Endometrial microvascular endothelial cells (primary cell): ENCODE measurements around the gene SBK1. TPM values are rescaled to one million over a fixed set of nuclear protein-coding genes. Genes with fewer than 3 reads are reported as not detected.

Experiments used
- in situ Hi-C: cut with HindIII; loops from 2 replicates; pipeline ENCODE4 v1.10.0; 2017; ENCODE audit warnings: low sequenced_read_pairs, low pct_unique_long_range_greater_than_20kb; ENCODE audit errors: inconsistent ontology term
- total RNA-seq: library from RNA; depleted of rRNA; stranded (reverse); fragments of >200 nt; gene quantifications from one replicate; pipeline ENCODE4 v1.2.3, GENCODE V29; 2015; ENCODE audit errors: inconsistent ontology term

Gene SBK1
- total RNA-seq, 1 donor from 2014 or later: not detected

DNA sequence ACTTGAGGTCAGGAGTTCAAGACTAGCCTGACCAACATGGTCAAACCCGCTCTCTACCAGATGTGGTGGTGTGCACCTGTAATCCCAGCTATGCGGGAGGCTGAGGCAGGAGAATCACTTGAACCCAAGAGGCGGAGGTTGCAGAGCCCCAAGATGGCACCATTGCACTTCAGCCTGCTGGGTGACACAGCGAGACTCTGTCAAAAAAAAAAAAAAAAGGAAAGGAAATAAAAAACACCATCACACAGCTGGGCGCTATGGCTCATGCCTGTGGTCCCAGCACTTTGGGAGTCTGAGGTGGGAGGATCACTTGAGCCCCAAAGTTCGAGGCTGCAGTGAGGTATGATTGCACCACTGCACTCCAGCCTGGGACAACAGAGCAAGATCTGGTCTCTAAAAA lies 13.3 kb upstream of the SBK1 start:
- in situ Hi-C loops: no loop called here

DNA sequence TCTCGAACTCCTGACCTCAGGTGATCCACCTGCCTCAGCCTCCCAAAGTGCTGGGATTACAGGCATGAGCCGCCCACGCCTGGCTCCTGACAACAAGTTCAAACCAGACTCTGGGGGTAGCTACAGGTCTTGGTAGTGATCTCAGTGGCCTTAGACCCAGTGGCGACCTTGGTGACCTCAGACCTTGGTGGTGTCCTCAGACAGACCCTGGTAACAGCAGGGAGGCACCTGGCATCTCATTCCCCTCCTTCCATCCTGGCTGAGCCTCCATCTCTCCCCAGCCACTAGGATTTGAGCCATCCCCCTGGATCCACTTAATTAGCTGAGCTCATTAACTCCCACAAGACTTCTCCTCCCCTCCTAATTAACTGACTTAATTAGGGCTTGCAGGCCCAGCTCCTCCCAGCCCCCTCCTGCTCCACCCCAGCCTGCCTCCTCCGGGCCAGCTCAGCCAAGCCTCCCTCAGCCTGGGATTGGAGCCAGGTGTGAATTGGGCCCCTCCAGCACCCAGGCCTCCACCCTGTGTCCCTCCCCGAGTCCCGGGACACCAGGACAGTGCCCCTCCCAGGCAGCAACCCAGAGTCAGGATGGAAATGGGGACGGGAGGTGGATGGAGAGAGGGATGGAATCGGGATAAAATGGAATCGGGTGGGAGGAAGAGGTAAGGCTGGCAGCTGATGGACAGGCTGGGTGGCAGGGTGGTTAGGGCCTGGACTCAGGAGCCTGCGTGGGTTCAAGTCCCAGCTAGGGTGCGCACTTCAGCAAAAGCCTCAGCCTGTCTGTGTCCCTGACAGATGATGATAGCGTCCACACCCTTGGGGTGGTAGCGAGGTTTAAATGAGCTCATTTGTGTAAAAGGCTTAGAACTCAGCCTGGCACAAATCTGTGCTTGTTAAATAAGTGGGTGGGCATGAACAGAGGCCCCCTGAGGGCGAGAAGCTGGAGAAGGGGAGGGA lies 11.2 kb upstream of the SBK1 start:
- in situ Hi-C loops: no loop called here

DNA sequence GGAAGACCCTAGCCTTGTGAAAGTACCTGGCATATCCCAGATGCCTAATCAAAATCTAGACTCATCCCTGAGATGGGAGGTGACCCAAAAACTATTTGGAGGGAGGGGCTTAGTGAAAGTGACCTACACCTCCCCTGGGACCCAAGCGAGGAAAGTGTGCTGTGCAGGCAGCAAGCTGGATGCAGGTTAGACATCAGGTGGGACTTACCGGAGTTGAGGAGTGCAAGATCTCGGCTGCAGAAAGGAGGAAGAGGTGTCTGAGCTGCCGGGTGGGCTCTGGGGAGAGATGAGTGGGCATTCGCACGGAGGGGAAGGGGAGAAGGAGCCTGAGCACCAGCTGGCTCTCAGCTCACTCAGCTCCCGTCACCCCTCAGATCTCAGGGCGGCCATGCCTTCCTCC lies 10.3 kb upstream of the SBK1 start:
- in situ Hi-C loops: no loop called here

DNA sequence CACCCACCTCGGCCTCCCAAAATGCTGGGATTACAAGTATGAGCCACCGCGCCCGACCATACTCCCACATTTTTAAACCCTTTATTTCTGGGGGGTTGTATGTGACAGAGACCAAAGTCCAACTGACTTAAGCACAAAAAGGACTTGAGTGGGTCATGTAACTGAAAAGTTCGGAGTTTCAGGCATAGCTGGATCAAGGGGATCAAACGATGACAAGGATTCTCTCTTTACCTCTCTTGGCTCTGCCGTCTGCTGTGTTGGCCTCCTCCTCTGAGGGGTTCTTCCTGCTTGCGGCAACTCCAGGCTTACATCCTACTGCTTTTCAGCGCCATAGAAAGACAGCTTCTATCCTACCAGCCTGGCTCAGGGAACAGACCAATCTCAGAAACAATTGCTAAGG lies 9.2 kb upstream of the SBK1 start:
- in situ Hi-C loops: no loop called here

DNA sequence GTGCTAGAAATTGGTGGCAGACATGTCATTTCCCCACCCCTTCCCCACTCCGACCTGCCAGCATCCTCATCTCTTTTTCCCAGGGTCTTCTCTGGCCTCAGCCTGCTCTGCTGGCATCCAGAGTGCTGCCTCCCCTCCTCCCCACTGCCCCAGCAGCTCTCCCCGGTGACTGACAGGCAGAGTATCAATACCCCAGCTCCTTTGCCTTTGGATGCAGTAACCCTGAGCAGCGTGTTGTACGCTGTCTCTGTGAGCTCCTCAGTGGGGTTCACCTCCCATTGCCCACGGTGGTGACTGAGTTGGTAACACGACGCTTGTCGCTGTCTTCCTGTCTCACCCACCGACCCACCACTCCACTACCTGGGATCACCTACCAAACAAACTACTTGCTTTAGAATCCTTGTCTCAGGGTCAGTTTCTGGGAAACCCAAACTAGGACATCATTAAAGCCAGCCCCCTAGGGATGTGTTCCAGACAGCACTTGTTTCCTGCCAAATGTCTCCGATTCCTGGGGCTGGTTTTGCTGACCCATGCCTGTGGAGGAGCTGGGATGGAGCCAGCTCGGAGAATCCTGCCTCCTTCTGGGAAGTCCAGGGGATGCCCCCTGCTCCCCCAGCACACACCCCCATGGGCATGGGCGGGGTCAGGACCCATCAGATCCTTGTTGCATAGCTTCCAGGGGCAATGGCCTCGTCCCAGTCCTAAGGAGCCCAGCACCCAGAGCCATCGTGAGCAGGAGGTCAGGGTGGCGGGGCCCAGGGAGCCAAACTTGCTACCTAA lies 8.3 kb upstream of the SBK1 start:
- in situ Hi-C loops: no loop called here

DNA sequence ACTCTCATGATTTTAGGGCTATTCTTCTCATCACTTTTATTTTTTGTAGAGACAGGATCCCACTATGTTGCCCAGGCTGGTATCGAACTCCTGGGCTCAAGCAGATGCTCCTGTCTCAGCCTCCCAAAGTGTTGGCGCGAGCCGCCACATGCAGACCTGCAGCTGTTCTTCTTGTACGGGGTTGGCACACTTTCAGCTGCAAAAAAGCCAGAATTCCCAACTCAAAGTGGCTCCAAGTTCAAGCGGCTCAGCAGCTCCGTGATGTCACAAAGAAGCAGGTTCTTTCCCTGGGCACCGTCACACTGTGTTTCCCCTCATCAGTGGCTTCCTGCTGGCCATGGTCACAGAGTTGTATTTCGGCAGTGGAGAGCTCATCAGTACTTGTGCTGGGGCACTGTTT lies 6.7 kb upstream of the SBK1 start:
- in situ Hi-C loops: no loop called here

DNA sequence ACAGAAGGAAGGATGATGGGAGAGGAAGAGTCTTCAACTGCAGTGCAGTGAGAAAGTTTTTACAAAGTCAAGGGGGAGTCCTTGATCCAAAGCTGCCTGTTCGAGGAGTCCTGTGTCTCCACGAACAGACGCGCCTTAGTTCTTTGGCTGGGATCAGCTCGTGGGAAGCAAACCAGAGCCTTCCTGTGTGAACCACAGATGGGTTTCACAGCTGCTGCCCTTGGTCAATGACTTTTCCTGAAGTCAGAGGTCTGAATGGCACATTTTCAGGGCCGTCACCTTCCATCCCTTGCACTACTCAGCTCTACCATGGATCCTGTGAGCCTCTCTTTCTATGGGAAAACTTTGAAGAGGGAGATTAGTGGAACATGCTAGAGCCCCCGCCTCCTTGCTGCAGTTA lies 4.2 kb upstream of the SBK1 start:
- in situ Hi-C loops: no loop called here

DNA sequence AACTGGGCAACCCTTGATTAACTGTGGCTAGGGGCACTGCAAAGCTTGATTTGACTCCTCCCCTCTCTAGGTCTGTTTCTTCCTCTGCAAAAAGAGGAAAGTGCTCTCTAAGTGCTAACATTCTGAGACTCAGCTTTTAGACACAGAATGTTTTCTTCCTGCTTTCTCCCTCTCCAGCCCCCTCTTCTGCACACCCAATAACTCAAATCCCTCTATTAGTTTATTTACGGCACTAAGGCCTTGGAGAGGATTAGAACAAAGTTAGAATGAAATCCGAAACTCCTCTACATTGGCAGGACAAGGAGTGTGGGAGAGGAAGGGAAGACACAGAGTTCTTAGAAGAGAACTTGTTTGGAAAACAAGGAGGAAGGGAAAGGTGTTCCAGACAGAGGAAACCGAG lies 3.3 kb upstream of the SBK1 start:
- in situ Hi-C loops: no loop called here

DNA sequence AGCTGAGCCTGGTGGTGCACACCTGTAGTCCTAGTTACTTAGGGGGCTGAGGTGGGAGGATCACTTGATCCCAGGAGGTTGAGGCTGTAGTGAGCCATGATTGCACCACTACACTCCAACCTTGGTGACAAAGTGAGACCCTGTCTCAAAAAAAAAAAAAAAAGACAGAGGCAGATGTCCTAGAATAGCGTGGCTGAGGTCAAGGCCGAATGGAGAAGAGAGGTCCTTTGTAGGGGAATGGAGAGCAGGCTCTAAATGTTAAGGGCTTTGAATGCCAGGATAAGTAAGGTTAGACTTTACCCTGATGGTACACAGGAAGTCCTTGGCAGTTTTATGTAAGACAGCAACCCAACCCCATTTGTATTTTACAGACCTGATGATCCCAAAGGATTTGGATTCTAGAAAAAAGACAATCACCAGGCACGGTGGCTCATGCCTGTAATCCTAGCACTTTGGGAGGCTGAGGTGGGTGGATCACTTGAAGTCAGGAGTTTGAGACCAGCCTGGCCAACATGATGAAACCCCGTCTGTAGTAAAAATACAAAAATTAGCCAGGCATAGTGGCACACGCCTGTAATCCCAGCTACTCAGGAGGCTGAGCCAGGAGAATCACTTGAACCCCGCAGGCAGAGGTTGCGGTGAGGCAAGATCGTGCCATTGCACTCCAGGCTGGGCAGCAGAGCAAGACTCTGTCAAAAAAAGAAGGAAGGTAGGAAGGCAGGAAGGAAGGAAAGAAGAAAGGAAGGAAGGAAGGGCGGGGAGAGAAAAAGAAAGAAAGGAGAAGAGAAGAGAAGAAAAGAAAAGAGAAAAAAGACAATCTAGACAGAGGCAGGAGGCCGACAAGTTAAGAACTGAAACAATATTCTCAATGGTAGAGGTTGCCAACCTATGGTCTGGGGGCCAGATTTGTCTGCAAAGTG lies 2.1 kb upstream of the SBK1 start:
- in situ Hi-C loops: no loop called here

DNA sequence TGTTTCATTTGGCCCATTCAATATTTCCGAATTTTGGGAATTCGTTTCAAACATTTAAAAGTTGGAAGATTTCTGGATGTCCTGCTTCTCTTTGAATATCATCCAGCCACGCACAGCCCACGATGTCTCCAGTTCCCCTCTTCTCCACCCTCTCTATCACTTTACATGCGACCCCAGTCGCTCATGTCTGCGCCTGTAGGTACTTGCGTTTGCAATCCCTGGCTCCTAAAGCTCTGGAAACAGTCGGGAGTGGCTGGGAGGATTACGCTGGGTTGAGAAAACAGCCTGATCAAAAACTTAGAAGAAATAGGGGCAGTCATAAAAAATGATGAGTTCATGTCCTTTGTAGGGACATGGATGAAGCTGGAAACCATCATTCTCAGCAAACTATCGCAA lies 1.5 kb upstream of the SBK1 start:
- in situ Hi-C loops: no loop called here

DNA sequence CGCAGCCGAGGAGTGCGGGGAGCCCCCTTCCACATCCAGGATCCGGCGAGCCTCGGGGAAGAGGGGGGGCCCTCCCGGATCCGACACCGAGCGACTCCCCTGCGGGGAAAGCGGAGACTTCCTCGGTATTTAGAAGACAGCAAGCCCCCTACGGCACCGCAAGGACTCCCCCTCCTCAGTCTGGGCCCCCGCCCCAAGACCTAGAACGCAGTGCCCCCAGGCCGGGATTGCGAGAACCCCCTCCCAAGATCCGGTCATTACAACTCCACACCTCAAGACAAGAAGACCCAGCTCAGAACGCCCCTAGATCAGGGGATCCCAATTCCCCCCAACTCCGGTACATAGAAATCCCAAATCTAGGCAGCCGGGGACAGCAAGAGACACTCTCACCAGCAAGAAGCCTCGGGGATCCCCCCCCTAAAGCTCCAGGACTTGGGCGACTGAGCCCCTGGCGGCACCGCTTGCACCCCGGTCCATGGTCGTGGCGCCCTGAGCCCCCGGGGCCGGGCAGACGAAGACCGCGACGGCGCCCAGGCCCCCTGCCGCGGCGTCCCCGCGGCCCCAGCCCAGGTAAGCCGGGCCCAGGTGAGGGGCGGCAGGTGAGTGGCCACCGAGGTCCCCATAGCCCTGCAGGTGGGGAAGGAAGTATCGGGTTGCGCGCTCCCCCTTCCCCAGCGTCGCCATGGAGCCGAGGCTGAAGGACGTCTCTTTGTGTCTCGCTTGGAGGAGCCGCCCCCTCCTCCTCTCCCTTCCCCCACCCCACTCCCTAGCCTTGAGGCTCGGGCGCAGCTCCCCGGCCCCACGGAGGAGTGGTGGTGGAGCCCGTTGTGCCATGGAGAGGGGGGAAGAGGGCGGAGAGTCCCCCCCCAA lies 641 bp downstream of the SBK1 start:
- in situ Hi-C loops: no loop called here

DNA sequence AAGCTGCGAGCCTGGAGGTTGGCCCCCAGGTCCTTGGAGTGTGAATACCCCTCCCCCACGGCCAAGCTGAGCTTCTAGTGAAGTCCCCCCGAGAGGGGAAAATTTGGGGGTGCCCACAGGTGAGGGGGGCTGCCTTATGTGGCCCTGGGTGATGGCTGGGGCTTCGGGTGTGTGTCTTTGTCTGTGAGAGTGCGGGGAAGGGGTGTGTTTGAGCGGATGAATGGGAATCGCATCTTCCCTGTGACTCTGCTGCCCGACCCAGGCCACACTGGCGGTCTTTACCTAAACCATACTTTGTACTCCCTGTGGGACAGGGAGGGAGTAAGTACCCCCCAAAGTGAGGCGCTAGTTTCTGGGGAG lies 1.3 kb downstream of the SBK1 start:
- in situ Hi-C loops: no loop called here

DNA sequence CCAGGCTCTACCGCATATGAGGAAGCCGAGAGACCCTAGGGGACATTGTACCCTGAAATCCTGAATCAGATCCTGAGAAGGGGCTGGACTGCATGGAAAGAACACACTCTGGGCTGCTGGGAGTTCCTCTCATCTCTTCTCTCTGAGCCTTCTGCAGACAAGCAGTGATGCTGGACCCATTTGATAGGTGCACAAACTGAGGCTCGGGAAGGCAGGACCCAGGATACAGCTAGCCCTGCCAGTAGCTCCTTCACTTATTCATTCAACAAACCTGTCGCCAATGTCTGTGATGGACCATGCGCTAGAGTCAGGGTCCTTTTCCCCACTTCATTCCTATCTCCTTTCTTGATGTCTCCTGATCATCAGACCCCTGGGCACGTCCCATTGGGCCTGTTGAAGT lies 1.9 kb downstream of the SBK1 start:
- in situ Hi-C loops: no loop called here

DNA sequence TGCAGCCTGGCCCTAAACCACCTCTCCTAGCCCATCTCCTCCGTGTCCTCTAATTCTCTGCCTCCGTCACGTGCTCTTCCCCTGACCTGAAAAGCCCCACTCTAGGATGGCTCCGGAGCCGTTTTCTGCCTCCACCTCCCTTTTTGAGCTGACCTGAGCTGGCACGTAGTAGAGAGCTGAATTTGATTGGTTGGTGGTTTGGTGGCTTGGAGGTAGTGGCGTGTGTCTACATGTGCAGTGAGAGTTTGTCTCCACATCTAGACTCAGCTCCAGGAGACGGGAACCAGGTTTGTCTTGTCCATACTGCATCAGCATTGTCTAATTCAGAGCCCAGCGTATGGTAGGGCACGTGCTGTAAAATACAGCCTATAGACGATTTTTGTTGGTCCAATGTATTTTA lies 3.0 kb downstream of the SBK1 start:
- in situ Hi-C loops: no loop called here

DNA sequence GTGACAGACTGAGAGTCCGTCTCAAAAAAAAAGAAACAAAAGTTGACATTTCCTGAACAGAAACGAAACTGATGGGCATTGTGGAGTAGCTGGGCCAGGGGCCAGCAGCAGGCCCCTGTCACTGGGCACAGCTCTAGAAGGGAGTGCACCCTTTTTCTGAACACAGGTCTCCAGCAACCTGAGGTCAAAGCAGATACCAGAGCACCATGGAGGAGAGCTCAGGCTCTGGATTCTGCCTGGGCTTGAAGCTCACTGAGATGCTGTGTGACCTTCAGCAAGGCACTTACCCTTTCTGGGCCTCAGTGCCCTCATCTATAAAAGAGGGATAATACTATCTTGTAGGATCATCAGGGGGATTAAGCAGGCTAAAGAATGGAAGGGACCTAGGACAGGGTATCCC lies 5.0 kb downstream of the SBK1 start:
- in situ Hi-C loops: no loop called here

DNA sequence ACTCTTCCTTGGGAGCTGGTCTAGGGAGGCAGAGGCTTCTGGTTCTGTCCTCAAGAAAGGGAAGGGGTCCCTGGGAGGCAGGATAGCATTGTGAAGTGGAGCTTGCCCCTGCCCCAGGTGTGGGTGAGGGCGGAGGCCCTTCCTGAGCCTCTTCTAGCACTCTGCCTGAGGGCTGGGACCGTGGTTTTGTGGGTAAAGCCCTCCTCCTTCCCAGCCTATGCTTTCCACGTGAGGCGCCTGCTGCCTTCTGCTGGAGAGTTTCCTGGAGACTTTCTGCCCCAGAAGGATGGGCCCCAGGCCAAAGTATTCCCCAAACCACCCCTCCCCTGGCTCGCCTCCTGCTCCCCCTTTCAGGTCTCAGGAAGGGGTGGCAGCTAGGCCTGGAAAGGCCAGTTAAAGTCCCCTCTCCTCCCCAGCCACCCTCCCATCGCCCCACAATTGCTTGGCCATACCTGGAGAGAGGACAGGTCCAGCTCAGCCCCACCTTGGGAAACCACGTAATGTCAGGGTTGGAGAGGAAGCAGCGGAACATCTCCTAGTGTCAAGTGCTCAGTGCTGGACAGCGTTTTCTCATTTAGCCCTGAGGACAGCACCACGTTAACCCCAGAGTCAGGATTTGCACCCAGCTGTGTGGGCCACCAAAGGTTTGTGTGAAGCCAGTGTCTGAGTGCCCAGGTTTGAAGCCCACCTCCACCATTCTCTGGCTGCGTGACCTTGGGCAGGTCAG lies 5.6 kb downstream of the SBK1 start:
- in situ Hi-C loops: no loop called here

DNA sequence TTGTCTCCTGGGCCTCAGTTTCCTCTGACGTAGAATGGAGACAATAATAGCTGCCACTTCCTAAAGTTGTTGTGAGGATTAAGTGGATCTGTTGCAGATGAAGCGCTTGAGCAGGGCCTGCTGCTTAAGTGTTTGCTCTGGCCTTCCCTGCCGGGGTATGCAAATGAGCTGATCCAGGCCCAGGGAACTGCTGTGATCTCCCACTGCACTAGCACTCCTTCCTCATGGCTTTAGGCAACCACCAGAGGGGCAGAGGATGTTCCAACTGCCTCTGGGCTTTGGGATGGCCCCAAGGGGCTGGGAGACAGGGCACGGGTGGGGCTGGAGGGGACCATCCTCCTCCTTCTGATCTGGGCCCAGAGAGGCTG lies 6.2 kb downstream of the SBK1 start:
- in situ Hi-C loops: no loop called here

DNA sequence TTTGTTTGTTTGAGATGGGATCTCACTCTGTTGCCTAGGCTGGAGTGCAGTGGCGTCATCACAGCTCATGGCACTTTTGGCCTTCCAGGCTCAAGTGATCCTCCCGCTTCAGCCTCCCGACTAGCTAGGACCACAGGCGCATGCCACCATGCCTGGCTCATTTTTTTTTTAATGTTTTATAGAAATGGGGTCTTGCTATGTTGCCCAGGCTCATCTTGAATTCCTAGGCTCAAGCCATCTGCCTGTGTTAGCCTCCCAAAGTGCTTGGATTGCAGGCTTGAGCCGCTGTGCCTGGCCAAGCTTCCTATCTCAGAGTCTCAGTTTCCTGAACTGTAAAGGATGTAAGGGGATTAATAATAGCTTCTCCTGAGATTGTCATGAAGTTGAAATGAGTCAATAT lies 8.0 kb downstream of the SBK1 start:
- in situ Hi-C loops: no loop called here
